CD4-positive, alpha-beta T cell treated with Interleukin-2 at 100 ng/mL for 4 hours (primary cell): ENCODE measurements around the gene ARHGAP5.

ENCODE experiments used
- DNase-seq: peaks from one replicate; pipeline ENCODE4 v3.0.0-alpha.2; 2020; ENCODE audit warnings: low spot score

The ARHGAP5 gene

GRCh38 chr14:32077081-32078022 is at the start of gene ARHGAP5:
ARHGAP5 (plus strand) TSS chr14:32077304; CDS start chr14:32090670, 13,366 bp downstream.
- peak; percentile 75 for DNase-seq

GRCh38 chr14:32028599-32028998 is 48.5 kb upstream of the ARHGAP5 start:
- DNase-seq = no peak

- no peak for DNase-seq
These were observed 43.6 kb upstream of the ARHGAP5 start for GRCh38 chr14:32033543-32033942.

- no peak for DNase-seq
These were observed 38.2 kb upstream of the ARHGAP5 start for GRCh38 chr14:32038876-32039275.

- DNase-seq = no peak
These were observed 37.6 kb upstream of the ARHGAP5 start for GRCh38 chr14:32039401-32040030.

GRCh38 chr14:32043624-32044023 is 33.5 kb upstream of the ARHGAP5 start:
- no peak for DNase-seq

- DNase-seq = no peak
These were observed 32.6 kb upstream of the ARHGAP5 start for GRCh38 chr14:32044454-32044853.

GRCh38 chr14:32047791-32048190 is 29.3 kb upstream of the ARHGAP5 start:
- no peak for DNase-seq

GRCh38 chr14:32049361-32050088 is 27.6 kb upstream of the ARHGAP5 start:
- DNase-seq = no peak

GRCh38 chr14:32050878-32051277 is 26.2 kb upstream of the ARHGAP5 start:
- no peak for DNase-seq

- no peak for DNase-seq
These were observed 22.6 kb upstream of the ARHGAP5 start for GRCh38 chr14:32054536-32054935.

- no peak for DNase-seq
These were observed 21.9 kb upstream of the ARHGAP5 start for GRCh38 chr14:32055175-32055574.

GRCh38 chr14:32059702-32060101 is 17.4 kb upstream of the ARHGAP5 start:
- DNase-seq = no peak

GRCh38 chr14:32064931-32065330 is 12.2 kb upstream of the ARHGAP5 start:
- DNase-seq = no peak

GRCh38 chr14:32068708-32069107 is 8.4 kb upstream of the ARHGAP5 start:
- no peak for DNase-seq

- DNase-seq = no peak
These were observed 6.8 kb upstream of the ARHGAP5 start for GRCh38 chr14:32070282-32070681.

- DNase-seq = no peak
These were observed 4.4 kb upstream of the ARHGAP5 start for GRCh38 chr14:32072676-32073075.

- peak; percentile 87 for DNase-seq
These were observed 3.4 kb upstream of the ARHGAP5 start for GRCh38 chr14:32073537-32074189.

GRCh38 chr14:32074887-32075572 is 2.1 kb upstream of the ARHGAP5 start:
- DNase-seq = no peak

GRCh38 chr14:32075672-32076277 is 1.3 kb upstream of the ARHGAP5 start:
- DNase-seq = peak; percentile 53
